A549 (cell line): ENCODE results near the gene ZMIZ2. TPM values are rescaled to one million over a fixed set of nuclear protein-coding genes. Genes with fewer than 3 reads are reported as not detected.

Experiments used
- ATAC-seq, 2 experiments: fragments of 200-7000 bp in 1 of 2; fragments of >200 bp in 1 of 2; cut with Nextera tagmentation in 1 of 2; cut with Tn5 transposase in 1 of 2; 3 replicates each; pipeline versions ENCODE4 v1.8.0 to v1.9.1; 2018 to 2020; ENCODE audit warnings: mild to moderate bottlenecking in 1 of 2, moderate library complexity in 1 of 2
- CTCF ChIA-PET: fragments of 300-600 bp; sonication (Branson Sonifier 250); formaldehyde crosslinking; extraction: SDS; loops from one replicate; lab custom pipeline; 2021; ENCODE audit warnings: antibody characterized with exemption, inconsistent platforms; lab: Yijun Ruan, JAX
- POLR2A ChIA-PET: fragments of 350-600 bp; formaldehyde crosslinking; extraction: SDS; loops from one replicate; lab custom pipeline; 2021; ENCODE audit warnings: antibody characterized with exemption, inconsistent platforms; lab: Yijun Ruan, JAX
- DNase-seq, 2 experiments: peaks; one replicate each; pipeline versions ENCODE4 v3.0.0 to v3.0.0-alpha.2; 2011 to 2016; ENCODE audit warnings: low read depth in 1 of 2, low spot score in 1 of 2
- FAIRE-seq: peaks from 2 replicates; lab custom pipeline; 2011; peaks lifted over from hg19 to GRCh38; lab: Jason Lieb, UNC
- H3K27ac ChIP-seq, 2 experiments: fragments of >200 bp; sonication (Bioruptor Twin); formaldehyde crosslinking; 3 replicates each; pipeline ENCODE4 v1.5.1; 2016 to 2017
- H3K4me1 ChIP-seq: fragments of >200 bp; sonication (Bioruptor Twin); formaldehyde crosslinking; 3 replicates; pipeline ENCODE4 v1.6.1; 2016
- H3K4me2 ChIP-seq: fragments of >200 bp; sonication (Bioruptor Twin); formaldehyde crosslinking; 3 replicates; pipeline ENCODE4 v1.6.1; 2016
- H3K4me3 ChIP-seq: fragments of >200 bp; sonication (Bioruptor Twin); formaldehyde crosslinking; 3 replicates; pipeline ENCODE4 v1.5.1; 2016
- H3K9me3 ChIP-seq: fragments of >200 bp; sonication (Bioruptor Twin); formaldehyde crosslinking; 3 replicates; pipeline ENCODE4 v1.6.1; 2016
- BHLHE40 ChIP-seq: IDR thresholded peaks from 2 replicates; pipeline ENCODE4 v1.6.1; 2012; ENCODE audit warnings: low read depth, low read length, inconsistent platforms
- CEBPB ChIP-seq, 2 experiments: fragments of >200 bp in 1 of 2; sonication (Bioruptor Twin) in 1 of 2; formaldehyde crosslinking in 1 of 2; IDR thresholded peaks; 2 replicates each; pipeline ENCODE4 v1.6.1; 2012 to 2016
- CHD2 ChIP-seq: fragments of 150-350 bp; IDR thresholded peaks from 2 replicates; pipeline ENCODE4 v1.6.1; 2014; ENCODE audit warnings: low read length; ENCODE audit not compliant: partially characterized antibody
- CHD4 ChIP-seq: fragments of 200-600 bp; sonication (generic); IDR thresholded peaks from 2 replicates; pipeline ENCODE4 v1.6.1; 2016; ENCODE audit warnings: antibody characterized with exemption, mild to moderate bottlenecking, borderline replicate concordance
- EHF ChIP-seq: fragments of 250-450 bp; sonication (Bioruptor Pico); IDR thresholded peaks from 2 replicates; pipeline ENCODE4 v1.5.0; 2020; ENCODE audit warnings: mild to moderate bottlenecking
- EP300 ChIP-seq, 2 experiments: fragments of >200 bp; sonication (Bioruptor Twin); formaldehyde crosslinking; IDR thresholded peaks; 2 replicates in 1 of 2; 3 replicates in 1 of 2; pipeline ENCODE4 v1.6.1; 2016 to 2017
- FOSL2 ChIP-seq, 2 experiments: fragments of 450-650 bp in 1 of 2; fragments of >200 bp in 1 of 2; sonication (Bioruptor Twin) in 1 of 2; formaldehyde crosslinking; IDR thresholded peaks; 2 replicates each; pipeline versions ENCODE4 v1.5.0 to v1.6.1; 2016 to 2020; ENCODE audit warnings: mild to moderate bottlenecking in 1 of 2, moderate library complexity in 1 of 2
- FOXS1 ChIP-seq: fragments of 250-450 bp; sonication (Bioruptor Pico); IDR thresholded peaks from 2 replicates; pipeline ENCODE4 v1.5.0; 2020; ENCODE audit warnings: mild to moderate bottlenecking, moderate library complexity
- GATA3 ChIP-seq: IDR thresholded peaks from 2 replicates; pipeline ENCODE4 v1.6.1; 2012; ENCODE audit warnings: borderline replicate concordance
- HEYL ChIP-seq: fragments of 250-450 bp; sonication (Bioruptor Pico); IDR thresholded peaks from 2 replicates; pipeline ENCODE4 v1.8.0; 2021; ENCODE audit warnings: mild to moderate bottlenecking, moderate library complexity
- JUNB ChIP-seq: fragments of >200 bp; sonication (Bioruptor Twin); formaldehyde crosslinking; IDR thresholded peaks from 2 replicates; pipeline ENCODE4 v1.6.1; 2016
- NFE2L2 ChIP-seq: fragments of 150-350 bp; conservative IDR thresholded peaks from 2 replicates; pipeline ENCODE4 v1.6.1; 2014; ENCODE audit warnings: low read length
- RARB ChIP-seq: fragments of 250-450 bp; sonication (Bioruptor Pico); IDR thresholded peaks from 2 replicates; pipeline ENCODE4 v1.8.0; 2021; ENCODE audit warnings: mild to moderate bottlenecking, moderate library complexity
- RCOR1 ChIP-seq: fragments of 150-350 bp; IDR thresholded peaks from 2 replicates; pipeline ENCODE4 v1.6.1; 2014; ENCODE audit warnings: antibody characterized with exemption, low read length, low read depth
- RNF2 ChIP-seq: fragments of 200-600 bp; sonication (generic); IDR thresholded peaks from 2 replicates; pipeline ENCODE4 v1.6.1; 2016; ENCODE audit warnings: low read depth, mild to moderate bottlenecking, antibody characterized with exemption, moderate library complexity, borderline replicate concordance
- SREBF2 ChIP-seq: fragments of 450-650 bp; IDR thresholded peaks from 2 replicates; pipeline ENCODE4 v1.6.1; 2014; ENCODE audit warnings: mild to moderate bottlenecking, moderate library complexity
- TP53 ChIP-seq: fragments of 250-450 bp; sonication (Bioruptor Pico); IDR thresholded peaks from 2 replicates; pipeline ENCODE4 v1.5.0; 2021; ENCODE audit warnings: mild to moderate bottlenecking, moderate library complexity
- ZC3H11A ChIP-seq: fragments of 450-650 bp; IDR thresholded peaks from 2 replicates; pipeline ENCODE4 v1.6.1; 2014; ENCODE audit warnings: antibody characterized with exemption, mild to moderate bottlenecking
- ZSCAN20 ChIP-seq: fragments of 250-450 bp; sonication (Bioruptor Pico); IDR thresholded peaks from 2 replicates; pipeline ENCODE4 v1.8.0; 2022; ENCODE audit warnings: mild to moderate bottlenecking, moderate library complexity
- WGBS: methylation state at CpG from one replicate; pipeline ENCODE4 v1.1.6; 2017; ENCODE audit errors: missing lambda C conversion rate; 5-methylcytosine and 5-hydroxymethylcytosine counted together
- polyA plus RNA-seq, 4 experiments: library from polyadenylated mRNA; depleted of rRNA in 3 of 4; stranded (reverse); fragments of >200 nt; fragmentation: RNase III in 1 of 4; extraction: RNeasy Plus Mini Kit Qiagen cat#74134 plus additional on column Dnase treatment in 1 of 4; gene quantifications; 2 replicates in 3 of 4; 3 replicates in 1 of 4; pipeline ENCODE4 v1.2.3, GENCODE V29; 2011 to 2017
- TF ChIP-seq, protein P1 (sequence below): fragments of >200 bp; sonication (Bioruptor Twin); formaldehyde crosslinking; IDR thresholded peaks from 2 replicates; pipeline ENCODE4 v1.6.1; 2016
- TF ChIP-seq, protein P2 (sequence below): fragments of >200 bp; sonication (Bioruptor Twin); formaldehyde crosslinking; IDR thresholded peaks from 3 replicates; pipeline ENCODE4 v1.5.1; 2016
- TF ChIP-seq, protein P3 (sequence below): fragments of 250-450 bp; sonication (Bioruptor Pico); IDR thresholded peaks from 2 replicates; pipeline ENCODE4 v1.5.0; 2021; ENCODE audit warnings: mild to moderate bottlenecking, moderate library complexity, borderline replicate concordance
- TF ChIP-seq, protein P4 (sequence below): fragments of 150-350 bp; IDR thresholded peaks from 2 replicates; pipeline ENCODE4 v1.6.1; 2014; ENCODE audit warnings: low read depth, mild to moderate bottlenecking, low read length
- TF ChIP-seq, protein P5 (sequence below): fragments of 250-450 bp; sonication (Bioruptor Pico); IDR thresholded peaks from 2 replicates; pipeline ENCODE4 v1.5.0; 2020; ENCODE audit warnings: low read depth, mild to moderate bottlenecking, moderate library complexity

Gene ZMIZ2
- polyA plus RNA-seq, 2 of the 4 experiments (the other 2 are of a cell fraction), result 4.3 to 21.7 TPM

DNA sequence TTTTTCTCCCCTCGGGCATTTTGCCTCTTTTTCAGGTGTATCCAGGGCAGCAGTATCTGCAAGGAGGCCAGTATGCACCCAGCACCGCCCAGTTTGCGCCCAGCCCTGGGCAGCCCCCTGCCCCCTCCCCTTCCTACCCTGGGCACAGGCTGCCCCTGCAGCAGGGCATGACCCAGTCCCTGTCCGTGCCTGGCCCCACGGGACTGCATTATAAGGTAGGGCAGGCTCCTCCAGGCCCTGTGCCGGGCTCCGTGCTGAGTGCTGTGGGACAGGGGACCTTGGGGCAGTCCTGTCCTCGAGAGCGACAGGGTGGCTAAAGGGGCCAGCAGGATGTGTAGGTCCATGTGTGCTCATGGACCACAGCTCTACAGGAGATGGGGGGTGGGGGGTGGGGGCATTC, 10.6 kb downstream of the ZMIZ2 start:
- CTCF ChIA-PET, result interaction anchor here (0.8 kb wide), 1 partner anchor 119 kb away, joined by 3 read pairs; no protein-coding TSS in a partner anchor
- no peak overlapping the region for H3K4me3 ChIP-seq
- TF ChIP-seq GATA3 (no peak), FOXS1 (no peak), CEBPB (IDR thresholded peaks at IDR 0.05) (no peak), HEYL (CRISPR knock-in tag) (no peak), RARB (no peak), CHD2 (no peak), RCOR1 (no peak), CHD4 (no peak), ZSCAN20 (CRISPR knock-in tag) (no peak), NFE2L2 (no peak), EP300 (IDR thresholded peaks at IDR 0.05) (no peak), TP53 (CRISPR knock-in tag) (no peak), ZC3H11A (no peak), JUNB (no peak)
- TF ChIP-seq, protein P1, sequence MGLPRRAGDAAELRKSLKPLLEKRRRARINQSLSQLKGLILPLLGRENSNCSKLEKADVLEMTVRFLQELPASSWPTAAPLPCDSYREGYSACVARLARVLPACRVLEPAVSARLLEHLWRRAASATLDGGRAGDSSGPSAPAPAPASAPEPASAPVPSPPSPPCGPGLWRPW, result no peak
- TF ChIP-seq, protein P2, sequence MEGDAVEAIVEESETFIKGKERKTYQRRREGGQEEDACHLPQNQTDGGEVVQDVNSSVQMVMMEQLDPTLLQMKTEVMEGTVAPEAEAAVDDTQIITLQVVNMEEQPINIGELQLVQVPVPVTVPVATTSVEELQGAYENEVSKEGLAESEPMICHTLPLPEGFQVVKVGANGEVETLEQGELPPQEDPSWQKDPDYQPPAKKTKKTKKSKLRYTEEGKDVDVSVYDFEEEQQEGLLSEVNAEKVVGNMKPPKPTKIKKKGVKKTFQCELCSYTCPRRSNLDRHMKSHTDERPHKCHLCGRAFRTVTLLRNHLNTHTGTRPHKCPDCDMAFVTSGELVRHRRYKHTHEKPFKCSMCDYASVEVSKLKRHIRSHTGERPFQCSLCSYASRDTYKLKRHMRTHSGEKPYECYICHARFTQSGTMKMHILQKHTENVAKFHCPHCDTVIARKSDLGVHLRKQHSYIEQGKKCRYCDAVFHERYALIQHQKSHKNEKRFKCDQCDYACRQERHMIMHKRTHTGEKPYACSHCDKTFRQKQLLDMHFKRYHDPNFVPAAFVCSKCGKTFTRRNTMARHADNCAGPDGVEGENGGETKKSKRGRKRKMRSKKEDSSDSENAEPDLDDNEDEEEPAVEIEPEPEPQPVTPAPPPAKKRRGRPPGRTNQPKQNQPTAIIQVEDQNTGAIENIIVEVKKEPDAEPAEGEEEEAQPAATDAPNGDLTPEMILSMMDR, result no peak
- TF ChIP-seq, protein P3, sequence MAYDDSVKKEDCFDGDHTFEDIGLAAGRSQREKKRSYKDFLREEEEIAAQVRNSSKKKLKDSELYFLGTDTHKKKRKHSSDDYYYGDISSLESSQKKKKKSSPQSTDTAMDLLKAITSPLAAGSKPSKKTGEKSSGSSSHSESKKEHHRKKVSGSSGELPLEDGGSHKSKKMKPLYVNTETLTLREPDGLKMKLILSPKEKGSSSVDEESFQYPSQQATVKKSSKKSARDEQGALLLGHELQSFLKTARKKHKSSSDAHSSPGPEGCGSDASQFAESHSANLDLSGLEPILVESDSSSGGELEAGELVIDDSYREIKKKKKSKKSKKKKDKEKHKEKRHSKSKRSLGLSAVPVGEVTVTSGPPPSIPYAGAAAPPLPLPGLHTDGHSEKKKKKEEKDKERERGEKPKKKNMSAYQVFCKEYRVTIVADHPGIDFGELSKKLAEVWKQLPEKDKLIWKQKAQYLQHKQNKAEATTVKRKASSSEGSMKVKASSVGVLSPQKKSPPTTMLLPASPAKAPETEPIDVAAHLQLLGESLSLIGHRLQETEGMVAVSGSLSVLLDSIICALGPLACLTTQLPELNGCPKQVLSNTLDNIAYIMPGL (CRISPR knock-in tag), result no peak
- H3K4me1 ChIP-seq, result peaks cover 6% of the 10 kb centered on the region; the same call in 2 of the 3 replicates
- POLR2A ChIA-PET, result no interaction called here
- H3K4me2 ChIP-seq, result no peak overlapping the region
- no peak for DNase-seq
- no peak overlapping the region for H3K27ac ChIP-seq
- H3K9me3 ChIP-seq, result no peaks in the 10 kb centered on the region
- FAIRE-seq, result no peak
- ATAC-seq, result no peak
- 94% methylated on average over 3 of the region's 9 CpGs for WGBS

DNA sequence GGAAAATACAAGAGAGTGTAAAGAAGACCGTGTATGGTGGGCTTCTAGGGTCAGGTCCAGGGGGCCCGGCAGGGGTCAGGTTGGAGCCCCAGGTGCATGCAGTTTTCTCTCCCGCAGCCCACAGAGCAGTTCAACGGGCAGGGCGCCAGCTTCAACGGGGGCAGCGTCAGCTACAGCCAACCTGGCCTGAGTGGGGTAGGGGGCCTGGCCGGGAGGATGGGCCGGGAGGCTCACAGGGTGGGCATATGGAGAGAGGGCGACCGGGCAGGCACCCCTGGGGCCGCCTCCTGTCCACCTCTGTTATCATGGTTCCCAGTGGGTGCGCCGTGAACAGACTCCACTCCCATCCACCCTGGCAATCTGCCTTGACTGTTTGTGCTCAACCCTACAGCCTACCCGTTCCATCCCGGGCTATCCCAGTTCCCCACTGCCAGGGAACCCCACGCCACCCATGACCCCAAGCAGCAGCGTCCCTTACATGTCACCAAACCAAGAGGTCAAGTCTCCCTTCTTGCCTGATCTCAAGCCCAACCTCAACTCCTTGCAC, 11.5 kb downstream of the ZMIZ2 start:
- Histone ChIP-seq H3K4me1 (no peaks in the 10 kb centered on the region; the same call in 2 of the 3 replicates), H3K27ac (no peak overlapping the region)
- CTCF ChIA-PET, result no interaction called here
- FAIRE-seq, result no peak
- no peak for TF ChIP-seq SREBF2
- no peak for TF ChIP-seq CEBPB (IDR thresholded peaks at IDR 0.05)
- no peak for TF ChIP-seq EHF
- TF ChIP-seq, all 56 proteins: peak for 0
- WGBS, result 94% methylated on average over 18 of the region's 18 CpGs
- no peak overlapping the region for H3K4me2 ChIP-seq
- H3K4me3 ChIP-seq, result no peak overlapping the region
- DNase-seq (no peak), ATAC-seq (no peak)
- POLR2A ChIA-PET, result no interaction called here
- H3K9me3 ChIP-seq, result no peaks in the 10 kb centered on the region

DNA sequence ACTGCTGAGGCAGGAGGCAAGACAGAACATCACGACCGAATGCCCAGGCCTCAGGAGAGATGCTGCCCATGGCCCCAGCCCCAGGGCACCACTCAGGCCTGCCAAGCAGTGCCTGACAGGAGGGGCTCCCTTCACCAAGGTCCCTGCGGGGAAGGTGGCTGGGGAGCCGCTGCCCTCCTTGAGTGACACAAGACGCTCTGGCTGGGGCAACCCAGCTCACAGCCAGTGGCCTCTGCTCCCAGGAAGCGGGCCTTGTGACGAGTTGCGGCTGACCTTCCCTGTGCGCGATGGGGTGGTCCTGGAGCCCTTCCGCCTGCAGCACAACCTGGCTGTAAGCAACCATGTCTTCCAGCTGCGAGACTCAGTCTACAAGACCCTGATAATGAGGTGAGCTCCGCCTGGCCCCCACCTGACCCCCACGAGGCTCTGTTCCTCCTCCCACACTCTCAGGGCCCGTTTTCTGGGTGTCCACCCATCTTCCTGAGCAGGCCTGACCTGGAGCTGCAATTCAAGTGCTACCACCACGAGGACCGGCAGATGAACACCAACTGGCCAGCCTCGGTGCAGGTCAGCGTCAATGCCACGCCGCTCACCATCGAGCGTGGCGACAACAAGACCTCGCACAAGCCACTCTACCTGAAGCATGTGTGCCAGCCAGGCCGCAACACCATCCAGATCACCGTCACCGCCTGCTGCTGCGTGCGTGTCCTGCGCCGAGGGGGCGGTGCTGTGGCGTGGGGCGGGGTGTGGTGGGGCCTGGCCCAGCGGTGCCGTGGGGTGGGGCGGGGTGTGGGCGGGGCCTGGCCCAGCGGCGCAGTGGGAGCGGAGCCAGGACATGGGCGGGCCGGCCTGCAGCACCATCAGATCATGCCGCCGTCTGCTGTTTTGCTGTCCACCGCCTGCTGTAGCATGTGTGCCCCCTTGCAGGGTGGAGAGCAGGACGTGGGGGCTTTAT, 12.8 kb downstream of the ZMIZ2 start:
- Histone ChIP-seq H3K4me1 (no peaks in the 10 kb centered on the region), H3K4me2 (no peak overlapping the region), H3K4me3 (no peak overlapping the region), H3K9me3 (no peaks in the 10 kb centered on the region), H3K27ac (no peak overlapping the region)
- ATAC-seq (no peak), FAIRE-seq (no peak), DNase-seq (no peak)
- ChIA-PET CTCF (no interaction called here), POLR2A (no interaction called here)
- WGBS, result 92% methylated on average over 26 of the region's 48 CpGs
- TF ChIP-seq, protein P4, sequence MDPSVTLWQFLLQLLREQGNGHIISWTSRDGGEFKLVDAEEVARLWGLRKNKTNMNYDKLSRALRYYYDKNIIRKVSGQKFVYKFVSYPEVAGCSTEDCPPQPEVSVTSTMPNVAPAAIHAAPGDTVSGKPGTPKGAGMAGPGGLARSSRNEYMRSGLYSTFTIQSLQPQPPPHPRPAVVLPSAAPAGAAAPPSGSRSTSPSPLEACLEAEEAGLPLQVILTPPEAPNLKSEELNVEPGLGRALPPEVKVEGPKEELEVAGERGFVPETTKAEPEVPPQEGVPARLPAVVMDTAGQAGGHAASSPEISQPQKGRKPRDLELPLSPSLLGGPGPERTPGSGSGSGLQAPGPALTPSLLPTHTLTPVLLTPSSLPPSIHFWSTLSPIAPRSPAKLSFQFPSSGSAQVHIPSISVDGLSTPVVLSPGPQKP, result no peak
- TF ChIP-seq, protein P5, sequence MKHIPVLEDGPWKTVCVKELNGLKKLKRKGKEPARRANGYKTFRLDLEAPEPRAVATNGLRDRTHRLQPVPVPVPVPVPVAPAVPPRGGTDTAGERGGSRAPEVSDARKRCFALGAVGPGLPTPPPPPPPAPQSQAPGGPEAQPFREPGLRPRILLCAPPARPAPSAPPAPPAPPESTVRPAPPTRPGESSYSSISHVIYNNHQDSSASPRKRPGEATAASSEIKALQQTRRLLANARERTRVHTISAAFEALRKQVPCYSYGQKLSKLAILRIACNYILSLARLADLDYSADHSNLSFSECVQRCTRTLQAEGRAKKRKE (CRISPR knock-in tag), result no peak
- TF ChIP-seq, protein P3 (CRISPR knock-in tag), result no peak
- TF ChIP-seq BHLHE40 (no peak), FOSL2 (IDR thresholded peaks at IDR 0.05) (no peak), FOSL2 (CRISPR knock-in tag; IDR thresholded peaks at IDR 0.05) (no peak), GATA3 (no peak), RNF2 (no peak), ZC3H11A (no peak)
